Body of pancreas (tissue), 4 donors: ENCODE results near the gene TMED3.

ENCODE experiments used
- POLR2A ChIP-seq, 3 donors: fragments of 450-650 bp; IDR thresholded peaks; one replicate each; pipeline ENCODE4 v1.6.1; 2016; ENCODE audit warnings: antibody characterized with exemption in 3 of 3, mild to moderate bottlenecking in 2 of 3
- TF ChIP-seq, protein P1 (sequence below), 7 experiments: fragments of 450-650 bp in 4 of 7; fragments of 200-600 bp in 3 of 7; sonication (generic) in 3 of 7; IDR thresholded peaks; one replicate each; pipeline ENCODE4 v1.5.1; 2016 to 2019; ENCODE audit warnings: antibody characterized with exemption in 7 of 7

GRCh38 chr15:79357566-79357965 lies 46.7 kb downstream of the TMED3 start:
- TF ChIP-seq POLR2A (IDR thresholded peaks at IDR 0.05) = no peak
- TF ChIP-seq, protein P1, sequence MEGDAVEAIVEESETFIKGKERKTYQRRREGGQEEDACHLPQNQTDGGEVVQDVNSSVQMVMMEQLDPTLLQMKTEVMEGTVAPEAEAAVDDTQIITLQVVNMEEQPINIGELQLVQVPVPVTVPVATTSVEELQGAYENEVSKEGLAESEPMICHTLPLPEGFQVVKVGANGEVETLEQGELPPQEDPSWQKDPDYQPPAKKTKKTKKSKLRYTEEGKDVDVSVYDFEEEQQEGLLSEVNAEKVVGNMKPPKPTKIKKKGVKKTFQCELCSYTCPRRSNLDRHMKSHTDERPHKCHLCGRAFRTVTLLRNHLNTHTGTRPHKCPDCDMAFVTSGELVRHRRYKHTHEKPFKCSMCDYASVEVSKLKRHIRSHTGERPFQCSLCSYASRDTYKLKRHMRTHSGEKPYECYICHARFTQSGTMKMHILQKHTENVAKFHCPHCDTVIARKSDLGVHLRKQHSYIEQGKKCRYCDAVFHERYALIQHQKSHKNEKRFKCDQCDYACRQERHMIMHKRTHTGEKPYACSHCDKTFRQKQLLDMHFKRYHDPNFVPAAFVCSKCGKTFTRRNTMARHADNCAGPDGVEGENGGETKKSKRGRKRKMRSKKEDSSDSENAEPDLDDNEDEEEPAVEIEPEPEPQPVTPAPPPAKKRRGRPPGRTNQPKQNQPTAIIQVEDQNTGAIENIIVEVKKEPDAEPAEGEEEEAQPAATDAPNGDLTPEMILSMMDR (IDR thresholded peaks at IDR 0.05) = no peak
